ENCODE measurements around the gene PGS1. TPM values are rescaled to one million over a fixed set of nuclear protein-coding genes. Genes with fewer than 3 reads are reported as not detected.

PGS1 gene
- total RNA-seq, 2 experiments from 2014 or later = 46.5 to 51.0 TPM

GRCh38 chr17:78425429-78425828, 47.0 kb downstream of the PGS1 start:
- DNase-seq = no peak
- H3K27me3 Mint-ChIP-seq (ENCODE audit: low read depth) = no peaks in the 10 kb centered on the region
- POLR2A ChIA-PET = no interaction called here
- no peak overlapping the region for H3K4me3 Mint-ChIP-seq
- CTCF ChIA-PET = interaction anchor here (6.2 kb wide), 1 partner anchor 62 kb away, joined by 86 read pairs; no protein-coding TSS in a partner anchor
- ATAC-seq = no peak
- H3K9me3 Mint-ChIP-seq (ENCODE audit: insufficient read depth) = no peaks in the 10 kb centered on the region
- peaks cover 43% of the 10 kb centered on the region for H3K36me3 Mint-ChIP-seq (ENCODE audit: low read depth)
- peaks cover 13% of the 10 kb centered on the region for H3K4me1 Mint-ChIP-seq (ENCODE audit: low read depth)
- no peak overlapping the region for H3K27ac Mint-ChIP-seq

GRCh38 chr17:78426293-78426879, 47.9 kb downstream of the PGS1 start:
- POLR2A ChIA-PET = no interaction called here
- Mint-ChIP-seq H3K4me3 (no peak overlapping the region), H3K4me1 (ENCODE audit: low read depth) (peaks cover 9% of the 10 kb centered on the region), H3K27me3 (ENCODE audit: low read depth) (no peaks in the 10 kb centered on the region), H3K27ac (no peak overlapping the region), H3K9me3 (ENCODE audit: insufficient read depth) (no peaks in the 10 kb centered on the region), H3K36me3 (ENCODE audit: low read depth) (peaks cover 36% of the 10 kb centered on the region)
- no peak for DNase-seq
- ATAC-seq = no peak
- CTCF ChIA-PET = interaction anchor here (6.2 kb wide), 1 partner anchor 63 kb away, joined by 86 read pairs; no protein-coding TSS in a partner anchor

DNA sequence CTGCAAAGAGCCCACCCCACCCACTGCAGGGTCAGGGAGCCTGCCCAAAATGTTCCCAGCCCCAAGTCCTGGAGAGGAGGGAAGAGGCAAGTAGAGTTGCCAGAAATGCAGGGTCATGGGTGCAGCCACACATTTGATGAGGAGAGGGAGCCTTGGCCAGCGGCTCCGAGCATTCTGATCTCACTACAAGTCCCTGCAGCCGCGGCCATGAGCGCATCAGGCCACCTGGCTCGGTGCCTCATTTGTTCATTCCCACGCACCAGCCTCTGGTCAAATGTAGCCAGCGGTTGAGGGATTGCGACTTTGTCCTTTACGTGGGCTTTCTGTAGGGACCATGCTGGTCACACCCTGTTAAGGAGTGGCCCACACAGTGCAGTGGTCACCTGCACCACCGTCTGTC, 48.7 kb downstream of the PGS1 start:
- H3K9me3 Mint-ChIP-seq (ENCODE audit: insufficient read depth) = no peaks in the 10 kb centered on the region
- H3K4me1 Mint-ChIP-seq (ENCODE audit: low read depth) = peaks cover 2% of the 10 kb centered on the region
- H3K27me3 Mint-ChIP-seq (ENCODE audit: low read depth) = no peaks in the 10 kb centered on the region
- ChIA-PET CTCF (no interaction called here), POLR2A (no interaction called here)
- H3K27ac Mint-ChIP-seq = no peak overlapping the region
- H3K4me3 Mint-ChIP-seq = no peak overlapping the region
- DNase-seq (no peak), ATAC-seq (no peak)
- peaks cover 30% of the 10 kb centered on the region for H3K36me3 Mint-ChIP-seq (ENCODE audit: low read depth)

- Mint-ChIP-seq H3K27ac (no peak overlapping the region), H3K27me3 (ENCODE audit: low read depth) (no peaks in the 10 kb centered on the region), H3K4me1 (ENCODE audit: low read depth) (no peaks in the 10 kb centered on the region), H3K36me3 (ENCODE audit: low read depth) (peaks cover 25% of the 10 kb centered on the region), H3K9me3 (ENCODE audit: insufficient read depth) (no peaks in the 10 kb centered on the region), H3K4me3 (no peak overlapping the region)
- ATAC-seq (no peak), DNase-seq (no peak)
- POLR2A ChIA-PET = no interaction called here
- CTCF ChIA-PET = no interaction called here
Measured at GRCh38 chr17:78428025-78428575, 49.7 kb downstream of the PGS1 start.

- H3K4me3 Mint-ChIP-seq = no peak overlapping the region
- POLR2A ChIA-PET = no interaction called here
- ATAC-seq (no peak), DNase-seq (no peak)
- H3K9me3 Mint-ChIP-seq (ENCODE audit: insufficient read depth) = no peaks in the 10 kb centered on the region
- peaks cover 24% of the 10 kb centered on the region for H3K36me3 Mint-ChIP-seq (ENCODE audit: low read depth)
- CTCF ChIA-PET = no interaction called here
- H3K27ac Mint-ChIP-seq = no peak overlapping the region
- no peaks in the 10 kb centered on the region for H3K27me3 Mint-ChIP-seq (ENCODE audit: low read depth)
- no peaks in the 10 kb centered on the region for H3K4me1 Mint-ChIP-seq (ENCODE audit: low read depth)
Measured at GRCh38 chr17:78428836-78429617, 50.6 kb downstream of the PGS1 start.

- no peak for ATAC-seq
- DNase-seq = no peak
- H3K4me1 Mint-ChIP-seq (ENCODE audit: low read depth) = no peaks in the 10 kb centered on the region
- CTCF ChIA-PET = no interaction called here
- no peaks in the 10 kb centered on the region for H3K27me3 Mint-ChIP-seq (ENCODE audit: low read depth)
- no peak overlapping the region for H3K4me3 Mint-ChIP-seq
- no peaks in the 10 kb centered on the region for H3K9me3 Mint-ChIP-seq (ENCODE audit: insufficient read depth)
- H3K27ac Mint-ChIP-seq = no peak overlapping the region
- peaks cover 19% of the 10 kb centered on the region for H3K36me3 Mint-ChIP-seq (ENCODE audit: low read depth)
- POLR2A ChIA-PET = no interaction called here
Measured at GRCh38 chr17:78429618-78429995, 51.2 kb downstream of the PGS1 start.

DNA sequence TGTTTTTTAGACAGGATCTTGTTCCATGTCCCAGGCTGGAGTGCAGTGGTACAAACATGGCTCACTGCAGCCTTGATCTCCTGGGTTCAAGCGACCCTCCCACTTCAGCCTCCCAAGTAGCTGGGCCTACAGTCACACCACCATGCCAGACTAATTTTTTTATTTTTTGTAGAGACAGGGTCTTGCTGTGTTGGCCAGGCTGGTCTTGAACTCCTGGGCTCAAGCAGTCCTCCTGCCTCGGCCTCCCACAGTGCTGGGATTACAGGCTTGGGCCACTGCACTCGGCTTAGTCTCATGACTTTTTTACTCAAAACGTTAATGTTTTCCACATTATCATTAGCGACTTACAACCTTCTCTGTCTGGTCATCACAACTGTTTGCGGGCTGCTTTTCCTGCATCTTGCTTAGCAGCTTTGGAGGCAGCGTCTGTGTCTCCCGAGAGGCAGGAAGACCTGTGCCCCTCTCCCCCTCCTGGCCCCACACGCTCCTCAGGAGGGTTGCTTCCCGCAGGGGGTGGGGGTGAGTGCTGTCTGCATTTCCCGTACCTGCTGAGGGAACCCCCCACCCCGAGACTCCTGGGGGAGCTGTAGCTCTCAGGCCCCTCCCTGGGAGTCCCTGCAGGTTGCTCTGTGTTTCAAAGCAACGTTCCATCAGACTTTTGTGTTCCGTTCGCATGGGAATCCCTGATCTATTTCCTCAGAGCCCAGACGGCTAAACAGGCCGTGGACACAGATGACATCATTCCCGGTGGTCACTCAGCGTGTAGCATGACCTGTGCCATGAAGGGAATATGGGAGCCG, 52.6 kb downstream of the PGS1 start:
- no peak for ATAC-seq
- no peak overlapping the region for H3K27ac Mint-ChIP-seq

DNA sequence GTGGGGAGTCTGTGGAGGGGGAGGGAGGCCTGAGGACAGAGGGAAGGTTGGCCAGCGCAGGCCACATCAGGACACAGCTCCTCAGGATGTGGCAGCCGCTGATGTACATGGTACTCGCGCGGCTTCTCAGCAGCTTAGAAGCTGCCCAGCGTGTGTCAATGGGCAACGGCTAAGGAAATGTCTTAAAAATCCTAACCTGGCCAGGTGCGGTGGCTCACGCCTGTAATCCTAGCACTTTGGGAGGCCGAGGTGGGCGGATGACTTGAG, 53.2 kb downstream of the PGS1 start:
- H3K4me3 Mint-ChIP-seq = no peak overlapping the region
- H3K27me3 Mint-ChIP-seq (ENCODE audit: low read depth) = no peaks in the 10 kb centered on the region
- no peaks in the 10 kb centered on the region for H3K4me1 Mint-ChIP-seq (ENCODE audit: low read depth)
- no peak overlapping the region for H3K27ac Mint-ChIP-seq
- no peaks in the 10 kb centered on the region for H3K9me3 Mint-ChIP-seq (ENCODE audit: insufficient read depth)
- CTCF ChIA-PET = no interaction called here
- peaks cover 14% of the 10 kb centered on the region for H3K36me3 Mint-ChIP-seq (ENCODE audit: low read depth)
- POLR2A ChIA-PET = no interaction called here
- no peak for ATAC-seq
- DNase-seq = no peak

More for the DNA sequence above, 52.6 kb downstream of the PGS1 start:
- no peaks in the 10 kb centered on the region for H3K9me3 Mint-ChIP-seq (ENCODE audit: insufficient read depth)
- no peaks in the 10 kb centered on the region for H3K4me1 Mint-ChIP-seq (ENCODE audit: low read depth)
- ChIA-PET POLR2A (no interaction called here), CTCF (no interaction called here)
- DNase-seq = no peak
- no peaks in the 10 kb centered on the region for H3K27me3 Mint-ChIP-seq (ENCODE audit: low read depth)
- H3K36me3 Mint-ChIP-seq (ENCODE audit: low read depth) = peaks cover 14% of the 10 kb centered on the region
- H3K4me3 Mint-ChIP-seq = no peak overlapping the region

- ATAC-seq (no peak), DNase-seq (no peak)
- Mint-ChIP-seq H3K36me3 (ENCODE audit: low read depth) (peaks cover 11% of the 10 kb centered on the region), H3K27ac (no peak overlapping the region), H3K4me3 (no peak overlapping the region), H3K9me3 (ENCODE audit: insufficient read depth) (no peaks in the 10 kb centered on the region), H3K4me1 (ENCODE audit: low read depth) (no peaks in the 10 kb centered on the region), H3K27me3 (ENCODE audit: low read depth) (no peaks in the 10 kb centered on the region)
- ChIA-PET POLR2A (no interaction called here), CTCF (no interaction called here)
Measured at GRCh38 chr17:78432226-78433012, 54.0 kb downstream of the PGS1 start.

DNA sequence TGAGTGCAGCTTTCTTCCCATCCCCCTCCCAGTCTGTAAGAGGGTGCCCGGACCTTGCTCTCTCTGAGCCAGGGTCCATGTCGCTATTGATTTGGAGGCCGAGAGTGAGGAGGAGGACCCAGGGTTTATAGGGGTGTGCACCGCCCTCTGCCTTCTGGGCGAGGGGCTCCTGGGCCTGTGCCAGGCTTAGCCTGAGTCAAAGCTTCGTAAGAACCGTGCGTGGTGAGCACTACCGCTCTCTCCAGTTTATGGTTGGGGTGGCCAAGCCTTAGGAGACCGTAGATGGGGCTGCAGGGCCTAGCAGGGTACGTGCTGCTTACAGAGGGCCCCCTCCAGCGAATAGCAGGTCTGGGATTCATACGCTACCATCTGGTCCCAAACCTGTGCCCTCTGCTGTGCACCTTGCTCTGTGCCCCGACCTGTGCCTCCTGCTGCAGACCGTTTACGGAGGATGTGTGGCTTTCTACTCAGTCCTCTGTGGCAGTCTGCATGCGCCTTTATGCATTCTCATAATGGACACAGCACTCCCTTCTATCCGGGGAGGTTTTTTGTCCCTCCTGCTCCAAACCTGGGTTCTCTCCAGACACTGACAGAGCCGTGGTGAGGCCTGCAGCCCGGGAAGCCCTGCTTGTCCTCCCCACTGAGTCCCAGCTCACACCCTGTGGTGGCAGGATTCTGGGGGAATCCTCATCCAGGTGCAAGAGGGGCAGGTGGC, 54.7 kb downstream of the PGS1 start:
- Mint-ChIP-seq H3K27ac (no peak overlapping the region), H3K27me3 (ENCODE audit: low read depth) (no peaks in the 10 kb centered on the region), H3K9me3 (ENCODE audit: insufficient read depth) (no peaks in the 10 kb centered on the region), H3K4me3 (no peak overlapping the region), H3K36me3 (ENCODE audit: low read depth) (peaks cover 11% of the 10 kb centered on the region), H3K4me1 (ENCODE audit: low read depth) (no peaks in the 10 kb centered on the region)
- DNase-seq = no peak
- ChIA-PET CTCF (interaction anchor here (1.2 kb wide), 1 partner anchor 11 kb away, joined by 4 read pairs; no protein-coding TSS in a partner anchor), POLR2A (no interaction called here)
- ATAC-seq = no peak

- Mint-ChIP-seq H3K27ac (no peak overlapping the region), H3K36me3 (ENCODE audit: low read depth) (peaks cover 10% of the 10 kb centered on the region), H3K27me3 (ENCODE audit: low read depth) (no peaks in the 10 kb centered on the region), H3K9me3 (ENCODE audit: insufficient read depth) (no peaks in the 10 kb centered on the region), H3K4me3 (no peak overlapping the region), H3K4me1 (ENCODE audit: low read depth) (no peaks in the 10 kb centered on the region)
- ATAC-seq = no peak
- DNase-seq = no peak
- ChIA-PET POLR2A (no interaction called here), CTCF (interaction anchor here (1.2 kb wide), 1 partner anchor 12 kb away, joined by 4 read pairs; no protein-coding TSS in a partner anchor)
Measured at GRCh38 chr17:78433780-78434335, 55.4 kb downstream of the PGS1 start.
